GM04504 (cell line): Measurements from ENCODE around the gene LDHAL6B.

Source experiments
- DNase-seq: peaks from one replicate; pipeline ENCODE4 v3.0.0-alpha.2; 2012; ENCODE audit warnings: low read depth

LDHAL6B gene

GRCh38 chr15:59251001-59251845 is 44.6 kb downstream of the LDHAL6B start:
- no peak for DNase-seq

DNA sequence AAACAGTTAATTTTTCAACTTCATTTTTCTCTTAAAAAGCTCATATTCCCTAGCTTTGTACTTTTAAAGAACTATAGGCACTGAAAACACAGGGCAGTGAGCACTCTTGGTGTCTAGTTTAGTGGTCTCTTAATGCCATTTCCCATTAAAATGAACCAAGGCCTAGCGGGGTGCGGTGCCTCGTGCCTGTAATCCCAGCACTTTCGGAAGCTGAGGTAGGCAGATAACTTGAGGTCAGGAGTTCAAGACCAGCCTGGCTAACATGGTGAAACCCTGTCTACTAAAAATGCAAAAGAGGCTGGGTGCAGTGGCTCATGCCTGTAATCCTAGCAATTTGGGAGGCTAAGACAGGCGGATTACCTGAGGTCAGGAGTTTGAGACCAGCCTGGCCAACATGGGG is 45.5 kb downstream of the LDHAL6B start:
- DNase-seq: no peak

DNA sequence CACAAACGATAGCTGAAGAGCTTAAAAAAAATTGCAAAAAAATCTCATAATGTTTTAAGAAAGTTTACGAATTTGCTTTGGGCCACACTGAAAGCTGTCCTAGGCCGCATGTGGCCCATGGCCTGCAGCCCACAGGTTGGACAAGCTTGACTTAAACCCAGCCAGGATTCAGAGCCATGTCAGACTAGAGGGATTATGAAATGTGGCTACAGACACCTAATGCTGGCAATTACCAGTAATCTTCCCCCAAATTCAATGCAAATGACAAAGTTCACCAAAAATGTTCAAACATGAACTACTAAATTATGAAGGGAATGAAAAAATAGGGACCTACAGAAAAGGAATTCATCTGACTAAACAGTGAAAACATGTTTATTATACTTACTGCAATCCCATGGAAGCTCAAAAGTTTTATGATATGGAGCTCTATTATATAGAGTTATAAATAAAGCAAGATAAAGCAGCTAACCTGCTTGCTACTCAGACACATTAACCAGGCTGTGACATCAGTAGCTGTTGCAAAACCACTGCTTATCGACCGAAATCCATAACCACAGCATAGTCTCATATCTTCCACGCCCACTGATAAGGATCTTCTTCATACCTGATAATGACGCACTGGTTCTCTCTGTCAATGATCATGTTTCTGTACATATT is 49.2 kb downstream of the LDHAL6B start:
- DNase-seq: no peak

GRCh38 chr15:59256482-59256881 is 49.8 kb downstream of the LDHAL6B start:
- no peak for DNase-seq

DNA sequence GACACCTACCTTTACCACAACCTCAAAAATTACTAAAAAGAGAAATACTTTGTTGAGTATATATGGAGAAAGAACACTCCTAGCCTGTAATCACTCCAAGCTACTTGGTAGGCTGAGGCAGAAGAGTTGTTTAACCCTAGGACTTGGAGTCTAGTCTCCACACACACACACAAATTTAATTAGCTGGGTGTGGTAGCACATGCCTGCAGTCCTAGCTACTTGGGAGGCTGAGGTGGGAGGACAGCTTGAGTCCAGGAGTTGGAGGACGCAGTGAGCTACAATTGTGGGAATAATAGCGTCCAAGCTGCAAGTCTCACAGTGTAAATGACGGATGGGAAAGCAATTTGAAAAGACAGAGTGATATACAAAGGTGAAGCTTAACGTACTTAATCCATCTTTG is 50.5 kb downstream of the LDHAL6B start:
- DNase-seq: no peak
